GM12873 (cell line): ENCODE results near the gene RUVBL1.

Experiments
- TF ChIP-seq, protein P1 (sequence below): IDR thresholded peaks from 2 replicates; pipeline ENCODE4 v1.5.1; 2012; ENCODE audit warnings: low read depth, mild to moderate bottlenecking, moderate library complexity, low read length, control low read depth; ENCODE audit not compliant: insufficient read depth; ENCODE audit errors: missing control alignments

RUVBL1 gene

DNA sequence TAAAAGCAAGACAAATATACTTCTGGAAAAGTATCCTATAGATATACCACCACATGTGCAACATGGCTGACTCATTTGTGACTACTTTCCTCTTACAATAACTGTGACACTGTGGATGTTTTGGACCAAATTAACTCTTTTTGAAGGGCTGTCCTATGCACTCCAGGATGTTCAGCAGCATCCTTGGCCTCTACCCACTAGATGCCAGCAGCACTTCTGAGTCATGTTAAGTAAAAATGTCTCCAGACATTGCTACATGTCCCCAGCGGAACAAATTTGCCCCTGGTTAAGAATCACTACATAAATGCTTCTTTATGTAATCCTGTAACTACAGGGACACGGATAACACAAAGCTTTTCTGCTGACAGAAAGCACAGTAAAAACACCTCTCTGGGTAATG is 32.0 kb downstream of the RUVBL1 start:
- TF ChIP-seq, protein P1, sequence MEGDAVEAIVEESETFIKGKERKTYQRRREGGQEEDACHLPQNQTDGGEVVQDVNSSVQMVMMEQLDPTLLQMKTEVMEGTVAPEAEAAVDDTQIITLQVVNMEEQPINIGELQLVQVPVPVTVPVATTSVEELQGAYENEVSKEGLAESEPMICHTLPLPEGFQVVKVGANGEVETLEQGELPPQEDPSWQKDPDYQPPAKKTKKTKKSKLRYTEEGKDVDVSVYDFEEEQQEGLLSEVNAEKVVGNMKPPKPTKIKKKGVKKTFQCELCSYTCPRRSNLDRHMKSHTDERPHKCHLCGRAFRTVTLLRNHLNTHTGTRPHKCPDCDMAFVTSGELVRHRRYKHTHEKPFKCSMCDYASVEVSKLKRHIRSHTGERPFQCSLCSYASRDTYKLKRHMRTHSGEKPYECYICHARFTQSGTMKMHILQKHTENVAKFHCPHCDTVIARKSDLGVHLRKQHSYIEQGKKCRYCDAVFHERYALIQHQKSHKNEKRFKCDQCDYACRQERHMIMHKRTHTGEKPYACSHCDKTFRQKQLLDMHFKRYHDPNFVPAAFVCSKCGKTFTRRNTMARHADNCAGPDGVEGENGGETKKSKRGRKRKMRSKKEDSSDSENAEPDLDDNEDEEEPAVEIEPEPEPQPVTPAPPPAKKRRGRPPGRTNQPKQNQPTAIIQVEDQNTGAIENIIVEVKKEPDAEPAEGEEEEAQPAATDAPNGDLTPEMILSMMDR, result no peak

DNA sequence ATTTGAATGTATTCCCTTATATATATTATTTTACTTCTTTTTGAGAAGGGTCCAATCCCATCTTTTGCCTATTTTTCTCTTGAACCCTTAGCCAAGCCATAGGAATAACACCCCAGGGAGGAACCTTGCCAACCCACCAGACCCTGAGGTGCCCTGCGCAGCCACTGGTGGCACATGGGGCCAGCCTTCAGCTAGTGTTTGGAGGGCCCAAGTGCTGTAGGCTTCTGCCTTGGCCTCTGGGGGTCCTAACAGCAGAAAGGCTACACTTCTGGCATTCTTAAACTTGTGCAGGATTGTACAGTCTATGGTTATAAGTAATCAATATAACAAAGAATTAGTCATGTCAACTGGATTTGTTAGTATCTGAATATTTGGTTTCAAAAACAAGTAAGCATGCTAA is 34.5 kb downstream of the RUVBL1 start:
- TF ChIP-seq, protein P1, result no peak

DNA sequence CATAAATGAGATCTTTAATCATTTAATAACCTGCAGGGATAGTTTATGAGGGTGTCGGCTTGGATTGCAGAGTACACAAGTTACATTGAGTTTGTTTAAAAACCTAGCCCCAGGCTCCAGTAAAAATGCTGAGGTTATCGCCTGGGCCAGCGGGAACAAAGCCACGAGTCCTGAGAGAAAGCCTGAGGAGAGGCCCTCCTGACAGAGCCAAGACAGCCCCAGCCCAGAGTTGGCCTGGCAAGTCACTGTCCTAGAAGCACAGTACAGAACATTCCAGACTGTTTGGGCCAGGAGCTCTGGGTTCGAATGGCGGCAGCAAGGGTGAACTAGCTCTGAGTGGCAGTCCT is 39.0 kb downstream of the RUVBL1 start:
- TF ChIP-seq, protein P1, result no peak

DNA sequence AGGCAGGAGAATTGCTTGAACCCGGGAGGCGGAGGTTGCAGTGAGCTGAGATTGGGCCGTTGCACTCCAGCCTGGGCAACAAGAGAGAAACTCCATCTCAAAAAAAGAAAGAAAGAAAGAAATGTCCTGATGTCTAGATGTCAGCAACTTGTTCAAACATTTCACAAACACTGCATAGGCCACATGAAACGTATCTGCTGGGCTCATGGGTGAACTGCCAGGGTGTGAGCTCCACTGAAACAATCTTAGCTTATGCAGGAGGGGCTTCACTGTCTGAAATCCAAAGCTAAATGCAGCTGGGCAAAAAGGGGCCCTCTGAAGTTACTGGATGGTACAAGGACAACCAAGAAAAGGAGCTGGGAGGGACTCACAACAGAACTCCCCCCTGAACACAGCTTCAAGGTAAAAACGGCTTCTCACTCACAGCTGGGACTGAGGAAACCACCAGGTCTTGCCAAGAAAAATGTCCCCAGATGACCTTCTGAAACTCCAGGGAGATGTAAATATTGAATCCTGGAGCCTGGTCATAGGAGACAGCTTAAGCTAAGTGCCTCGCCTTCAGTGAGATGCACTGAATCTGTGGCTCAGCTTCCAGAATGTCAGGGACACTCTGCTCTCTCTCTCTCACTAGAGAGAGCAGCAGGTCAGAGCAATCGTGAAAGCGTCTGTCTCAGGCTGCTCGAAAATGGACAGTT is 39.5 kb downstream of the RUVBL1 start:
- TF ChIP-seq, protein P1, result no peak

DNA sequence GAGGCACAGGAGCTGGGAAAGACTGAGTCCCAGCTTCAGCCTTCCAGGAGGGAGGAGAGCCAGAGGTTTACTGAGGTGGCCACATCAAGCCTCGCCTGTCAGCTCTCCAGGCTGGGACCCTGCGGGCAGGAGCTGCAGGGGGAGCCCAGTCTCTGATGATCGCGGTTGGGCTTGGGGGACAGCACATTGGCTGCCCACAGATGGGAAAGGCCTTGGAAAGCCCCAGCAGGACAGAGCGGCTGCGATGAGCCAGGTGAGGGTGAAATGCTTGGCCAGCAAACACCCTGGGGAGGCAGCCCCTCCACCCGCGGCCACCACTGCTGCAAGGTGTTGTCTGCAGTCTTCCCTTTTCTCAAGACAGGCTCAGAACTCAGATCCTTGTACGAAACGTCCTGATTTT is 40.2 kb downstream of the RUVBL1 start:
- TF ChIP-seq, protein P1, result no peak

DNA sequence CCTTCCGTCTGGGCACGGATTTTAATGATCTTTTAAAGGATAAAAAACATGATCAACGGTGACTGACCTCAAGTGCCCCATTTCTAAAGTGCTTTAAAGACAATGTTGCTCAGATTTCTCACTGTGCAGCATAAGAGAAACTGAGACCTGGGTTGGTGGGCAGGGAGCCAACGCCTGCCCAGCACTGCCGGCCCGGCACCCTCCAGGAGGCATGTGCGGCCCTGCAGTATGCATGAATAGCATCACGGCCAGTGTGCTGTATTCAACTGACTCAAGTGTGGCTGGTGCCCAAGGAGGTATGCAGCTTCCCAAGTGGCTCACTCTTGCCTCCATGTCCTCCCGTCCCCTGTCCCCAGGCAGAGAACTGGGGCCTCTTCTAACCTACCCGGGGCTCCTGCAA is 41.1 kb downstream of the RUVBL1 start:
- TF ChIP-seq, protein P1, result no peak

DNA sequence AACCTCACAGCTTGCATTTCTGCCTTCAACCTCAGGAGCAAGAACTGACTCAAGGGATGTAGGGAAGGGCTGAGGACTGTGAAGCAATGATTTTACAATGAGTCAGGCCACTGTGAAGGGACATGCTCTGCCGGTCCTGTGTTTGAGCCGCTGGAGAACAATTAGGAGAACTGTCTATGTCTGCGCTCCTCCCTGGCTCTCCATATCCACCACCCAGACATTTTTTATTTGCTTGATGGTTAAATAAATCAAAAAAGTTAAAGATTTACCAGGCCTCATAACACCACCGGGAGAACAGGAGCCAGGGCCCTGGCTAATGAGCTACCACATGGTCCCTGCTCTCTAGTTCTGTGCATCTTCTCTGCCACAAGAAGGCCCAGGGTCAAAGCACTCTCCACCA is 41.8 kb downstream of the RUVBL1 start:
- TF ChIP-seq, protein P1, result no peak
